ENCODE results near the gene PAM.
"Not testable (repeated sequence)": the region's sequence is repeated elsewhere in the genome, so short reads cannot be mapped to it uniquely, and the experiment has no call there.

Gene PAM

DNA sequence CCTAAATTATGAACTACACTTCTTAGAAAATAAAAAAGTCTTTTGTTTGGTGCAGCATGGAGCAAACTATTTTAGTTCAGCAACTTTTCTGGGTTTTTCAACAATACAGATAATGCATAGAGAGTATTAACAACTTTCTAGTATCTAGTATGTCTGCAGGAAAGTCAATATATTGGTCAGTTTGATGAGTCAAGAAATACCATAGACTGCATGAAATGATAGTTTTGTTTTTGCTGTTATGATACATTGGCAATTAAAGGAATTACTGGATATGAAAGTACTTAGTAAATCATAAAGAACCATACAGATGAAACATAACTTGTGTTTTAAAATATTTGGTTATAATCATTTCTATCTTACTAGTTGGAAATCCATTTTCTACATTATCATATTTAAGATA, 191.3 kb downstream of the PAM start:
- DNase-seq (ENCODE audit: low read depth), result no peak

DNA sequence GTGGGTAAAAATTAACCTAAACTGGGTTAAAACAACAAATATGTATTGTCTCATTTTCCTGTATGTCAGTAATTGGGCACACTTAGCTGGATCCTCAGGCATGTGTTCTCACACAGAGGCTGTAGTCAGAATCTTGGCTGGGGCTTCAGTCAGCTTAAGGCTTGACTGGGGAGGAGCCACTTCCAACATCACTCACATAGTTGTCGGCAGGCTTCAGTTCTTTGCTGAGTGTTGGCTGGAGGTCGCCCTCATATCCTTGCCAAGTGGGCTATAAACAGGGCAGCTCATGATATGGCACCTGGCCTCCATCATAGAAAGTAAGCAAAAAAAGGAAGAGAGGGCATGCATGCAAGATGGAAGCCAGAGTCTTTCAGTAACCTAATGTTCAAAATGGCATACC, 191.9 kb downstream of the PAM start:
- DNase-seq (ENCODE audit: low read depth), result no peak

DNA sequence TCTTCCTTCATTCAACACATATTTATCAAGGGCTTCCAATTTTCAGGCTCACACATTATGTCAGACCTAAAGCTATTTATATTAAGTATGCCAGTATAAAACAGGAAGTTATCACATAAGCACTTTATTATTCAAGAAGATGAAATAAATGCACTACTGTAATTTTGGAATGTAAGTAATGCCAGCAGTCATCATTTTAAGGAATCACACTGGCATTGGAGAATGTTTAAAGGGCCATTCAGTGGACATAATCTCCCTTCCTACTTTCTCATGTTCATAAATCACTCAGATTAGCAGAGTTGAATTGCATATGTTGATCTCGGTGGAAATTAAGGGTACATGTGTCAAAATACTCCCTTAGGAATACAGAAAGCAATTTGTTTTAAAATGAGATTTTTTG, 200.4 kb downstream of the PAM start:
- DNase-seq (ENCODE audit: low read depth), result no peak

DNA sequence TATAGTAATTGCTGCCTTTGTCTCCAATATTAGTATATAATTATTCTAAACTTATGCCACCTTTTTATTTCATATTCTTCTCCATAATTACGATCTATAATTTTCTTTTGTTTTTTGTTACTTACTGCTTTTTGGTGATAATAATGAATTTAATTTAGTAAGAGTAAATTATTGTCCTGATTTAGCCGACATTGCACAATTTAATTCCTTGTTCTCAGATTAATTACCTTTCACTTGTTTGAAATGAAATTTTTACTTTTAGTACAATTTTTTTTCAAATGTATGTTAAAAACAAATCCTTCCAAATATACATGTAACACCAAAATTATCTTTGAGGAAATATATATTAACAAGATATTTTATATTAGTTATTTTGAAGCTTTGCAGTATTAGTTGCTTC, 201.5 kb downstream of the PAM start:
- DNase-seq (ENCODE audit: low read depth), result no peak

DNA sequence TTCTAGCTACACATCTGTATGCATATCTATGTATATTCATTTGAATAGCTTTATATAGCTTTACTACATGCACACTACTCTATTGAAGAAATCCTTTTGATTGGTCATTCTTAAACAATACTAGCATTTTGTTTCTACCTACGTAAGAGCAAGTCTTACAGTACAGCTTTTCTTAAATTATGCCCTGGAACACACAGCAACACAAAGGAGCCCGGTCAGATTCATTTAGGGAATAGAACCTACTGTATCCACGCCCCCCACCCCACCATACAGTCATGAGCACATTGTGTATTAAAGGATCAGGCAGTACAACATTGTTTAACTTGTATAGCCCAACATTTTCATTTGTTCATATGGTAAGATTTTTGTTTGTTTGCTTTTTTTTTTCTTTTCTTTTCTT, 202.0 kb downstream of the PAM start:
- DNase-seq (ENCODE audit: low read depth), result no peak

DNA sequence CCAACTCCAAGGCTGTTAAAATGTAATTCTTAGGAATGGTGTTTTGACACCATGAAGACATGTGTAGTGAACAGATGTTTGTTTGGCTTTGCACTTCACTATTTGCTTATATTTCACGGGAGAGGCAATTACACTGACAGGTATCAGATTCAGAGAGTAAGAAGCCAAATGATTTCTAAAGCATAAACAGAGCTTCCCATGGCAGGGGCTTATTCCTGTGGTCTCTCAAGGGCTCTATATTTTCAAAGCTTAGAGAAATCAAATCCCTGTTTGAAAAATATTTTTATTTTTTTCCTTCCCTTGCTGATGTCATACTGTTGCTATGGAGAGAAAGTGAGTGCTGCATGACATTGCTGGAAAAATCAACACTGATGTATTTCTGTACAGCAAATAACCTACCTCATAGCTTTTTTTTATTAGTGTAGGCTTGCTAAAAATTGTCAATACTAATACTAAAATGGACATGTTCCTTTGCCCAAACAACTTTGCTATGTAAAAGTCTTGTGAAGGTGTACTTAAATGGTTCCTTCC, 203.4 kb downstream of the PAM start:
- DNase-seq (ENCODE audit: low read depth), result no peak

DNA sequence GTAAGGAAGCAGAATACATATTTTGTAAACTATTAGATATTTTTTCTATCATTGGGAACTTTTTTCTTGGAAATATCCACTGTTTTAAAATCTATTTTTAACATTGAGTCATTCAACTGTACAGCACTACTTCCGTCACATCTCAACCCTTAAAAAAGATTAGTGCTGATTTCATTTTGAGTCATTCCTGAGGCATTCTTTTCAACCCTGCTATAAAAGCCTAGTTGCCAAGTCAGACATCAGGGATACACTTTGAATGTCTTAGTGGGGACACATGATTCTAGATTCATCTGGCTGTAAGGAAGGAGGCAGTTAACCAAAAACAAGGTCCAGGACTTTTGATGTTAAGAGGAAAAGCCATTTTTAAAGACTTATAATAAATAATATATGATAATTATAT, 203.9 kb downstream of the PAM start:
- DNase-seq (ENCODE audit: low read depth), result no peak

DNA sequence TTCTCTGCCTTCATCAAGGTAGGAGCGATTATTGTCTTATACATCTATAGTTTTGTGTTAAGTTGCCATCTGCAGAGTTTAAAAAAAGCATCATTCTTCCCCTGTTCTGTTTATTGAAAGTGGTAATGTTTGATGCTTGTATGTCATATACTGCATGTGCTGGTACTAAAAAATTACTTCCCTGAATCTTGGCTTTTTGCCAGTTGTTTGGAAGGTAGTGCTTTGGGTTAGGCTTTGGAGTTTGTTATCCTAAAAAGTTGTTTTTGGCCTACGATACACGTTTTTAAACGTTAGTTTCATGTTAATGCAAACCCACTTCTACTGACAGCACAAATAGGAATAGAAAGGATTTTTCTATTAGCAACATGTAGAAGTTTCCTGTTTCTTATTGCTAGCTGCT, 206.6 kb downstream of the PAM start:
- DNase-seq (ENCODE audit: low read depth), result no peak

DNA sequence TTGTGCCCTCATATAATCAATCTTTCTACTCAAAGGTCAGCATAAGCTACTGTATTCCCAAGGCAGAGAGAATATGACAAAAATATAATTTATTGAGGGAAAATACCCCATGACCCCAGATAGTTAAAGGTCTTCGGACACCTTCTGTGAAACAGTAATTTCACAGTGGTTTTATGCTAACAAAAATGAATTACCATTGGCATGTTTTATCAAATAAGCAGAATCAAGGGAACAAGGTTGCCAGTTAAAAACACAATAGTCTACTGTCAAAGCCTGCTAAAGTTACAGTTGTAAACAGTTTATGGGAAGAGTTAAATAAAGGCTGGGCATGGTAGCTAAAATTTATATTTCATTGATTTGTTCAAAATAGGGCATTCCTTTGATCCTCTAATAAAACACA, 210.5 kb downstream of the PAM start:
- no peak for DNase-seq (ENCODE audit: low read depth)

DNA sequence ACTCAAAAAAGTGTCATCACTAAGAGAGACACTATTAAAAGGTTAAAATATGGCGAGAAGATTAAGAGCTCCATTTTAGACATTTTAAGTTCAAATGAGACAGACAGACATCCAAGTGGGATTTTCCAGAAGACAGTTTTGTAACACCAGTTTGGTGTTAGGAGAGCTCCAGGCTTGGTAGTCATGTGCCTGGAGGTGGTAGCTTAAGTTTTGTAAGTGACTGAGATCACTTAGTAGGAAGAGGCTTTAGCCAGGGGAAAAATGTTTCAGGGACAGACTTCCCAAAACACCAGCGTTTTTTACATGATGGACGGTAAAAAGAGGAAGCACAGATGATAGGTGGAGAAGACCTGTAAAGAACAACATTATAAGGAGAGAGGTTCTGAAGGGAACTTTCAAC, 214.5 kb downstream of the PAM start:
- no peak for DNase-seq (ENCODE audit: low read depth)

DNA sequence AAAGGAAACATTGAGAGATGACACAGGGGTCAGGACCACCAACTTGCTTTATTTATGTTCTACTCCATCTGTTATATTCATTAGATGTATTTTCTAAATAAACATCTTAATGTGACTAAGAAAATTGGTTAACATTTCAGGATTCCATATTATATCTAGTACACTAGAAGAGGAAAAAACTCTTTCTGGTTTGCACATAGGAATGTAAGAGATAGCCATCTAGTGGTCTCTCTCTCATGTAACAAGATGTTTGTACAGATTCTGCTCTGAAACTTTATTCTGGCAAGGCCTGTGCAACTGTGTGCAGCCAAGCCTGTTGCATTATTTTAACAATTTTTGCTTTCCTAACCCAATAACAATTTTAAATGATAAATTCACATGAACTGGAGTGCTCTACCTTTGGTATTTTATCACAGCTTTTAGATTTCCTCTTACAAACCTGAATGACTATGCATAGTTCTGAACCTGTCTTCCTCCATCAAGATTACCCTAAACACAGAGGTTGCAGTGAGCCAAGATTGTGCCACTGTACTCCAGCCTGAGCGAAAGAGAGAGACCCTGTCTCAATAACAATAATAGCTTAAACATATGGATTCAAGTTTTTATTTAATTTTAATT, 216.7 kb downstream of the PAM start:
- DNase-seq (ENCODE audit: low read depth), result no peak

DNA sequence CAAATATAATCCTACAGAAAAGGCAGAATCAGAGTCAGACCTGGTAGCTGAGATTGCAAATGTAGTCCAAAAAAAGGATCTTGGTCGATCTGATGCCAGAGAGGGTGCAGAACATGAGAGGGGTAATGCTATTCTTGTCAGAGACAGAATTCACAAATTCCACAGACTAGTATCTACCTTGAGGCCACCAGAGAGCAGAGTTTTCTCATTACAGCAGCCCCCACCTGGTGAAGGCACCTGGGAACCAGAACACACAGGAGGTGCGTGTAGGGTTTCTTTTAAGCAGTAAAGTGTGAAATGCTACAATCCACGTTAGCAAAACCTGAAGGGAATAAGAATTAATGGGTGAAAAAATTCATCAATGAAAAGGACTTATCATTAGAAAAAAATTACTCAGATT, 219.1 kb downstream of the PAM start:
- DNase-seq (ENCODE audit: low read depth), result no peak

DNA sequence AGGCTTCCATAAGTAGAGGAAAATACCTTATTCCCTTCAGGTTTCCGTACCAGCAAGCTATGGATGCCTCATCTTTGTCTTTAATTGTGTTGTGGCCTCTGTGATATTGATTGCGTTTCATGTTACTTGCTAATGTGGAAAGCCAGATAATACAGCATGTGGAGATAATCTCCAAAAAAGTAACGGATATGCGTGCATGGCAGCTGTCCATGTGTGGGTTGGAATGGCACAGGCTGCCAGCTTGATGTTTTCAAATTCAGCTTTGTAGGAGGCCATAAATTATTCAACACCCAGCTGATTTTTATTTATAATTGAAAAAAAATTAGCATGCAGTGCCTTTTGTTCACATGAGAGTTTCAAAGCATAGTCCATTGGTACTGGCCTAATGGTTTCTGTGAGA, 219.9 kb downstream of the PAM start:
- DNase-seq (ENCODE audit: low read depth), result no peak

DNA sequence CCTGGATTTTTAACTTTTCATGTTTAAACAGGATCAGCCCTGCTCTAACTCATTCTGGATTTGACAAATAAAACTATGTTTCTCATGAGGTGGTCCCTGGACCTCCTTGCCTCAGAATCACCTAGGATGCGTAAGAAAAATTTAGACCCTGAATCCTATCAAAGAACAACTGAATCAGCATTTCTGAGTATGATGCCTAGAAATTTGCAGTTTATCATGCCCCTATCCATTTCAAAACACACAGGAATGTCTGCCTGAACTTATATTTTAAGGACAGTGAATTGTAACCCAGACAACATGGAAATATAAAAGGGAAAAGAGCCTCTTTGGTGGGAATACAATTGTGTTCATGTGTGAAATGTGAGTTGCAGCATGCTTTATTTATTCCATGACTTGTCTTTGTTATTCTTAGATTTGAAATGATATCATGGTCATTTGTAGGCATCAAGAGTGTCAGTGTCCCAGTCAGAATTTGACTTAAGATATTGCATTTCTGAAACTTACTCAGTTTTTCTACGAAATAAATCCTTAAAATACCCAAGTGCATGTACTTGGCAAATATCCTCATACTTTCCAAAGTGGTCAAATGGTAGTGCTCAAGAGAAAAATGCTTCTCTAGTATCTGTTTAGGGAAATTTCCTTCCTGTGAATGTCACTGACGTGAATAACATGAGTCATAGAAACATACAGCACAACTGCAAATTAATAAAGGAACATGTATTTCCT, 220.5 kb downstream of the PAM start:
- DNase-seq (ENCODE audit: low read depth), result no peak

DNA sequence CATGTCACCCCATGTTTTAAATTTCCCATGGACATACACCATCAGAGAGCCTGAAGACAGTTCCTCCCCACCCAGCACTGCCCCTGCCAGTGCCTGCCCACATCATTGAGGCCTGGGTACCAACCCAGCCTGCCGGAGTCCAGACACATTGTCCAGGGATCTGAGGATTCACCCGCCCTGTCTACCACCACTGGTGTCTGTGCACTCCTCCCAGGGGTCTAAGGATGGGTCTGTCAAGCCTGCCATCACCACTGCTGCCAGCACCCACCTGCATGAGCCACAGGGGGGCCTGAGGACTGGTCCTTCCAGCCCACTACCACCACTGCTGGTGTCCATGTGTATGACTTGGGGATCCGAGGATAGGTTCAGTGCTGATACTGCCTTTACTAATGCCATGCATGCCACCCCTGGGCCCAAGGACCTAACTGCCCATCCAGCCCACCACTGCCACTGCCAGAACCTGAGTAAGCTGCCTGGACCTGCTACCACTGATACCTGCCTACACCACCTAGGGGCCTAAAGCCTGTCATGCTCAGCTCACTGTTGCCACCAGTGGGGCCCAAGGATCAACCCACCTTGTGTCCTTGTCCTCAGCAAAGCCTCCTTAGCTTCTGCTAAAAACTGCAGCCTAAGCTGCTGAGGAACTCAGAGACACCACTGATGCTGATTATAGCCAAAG, 227.0 kb downstream of the PAM start:
- no peak for DNase-seq (ENCODE audit: low read depth)

DNA sequence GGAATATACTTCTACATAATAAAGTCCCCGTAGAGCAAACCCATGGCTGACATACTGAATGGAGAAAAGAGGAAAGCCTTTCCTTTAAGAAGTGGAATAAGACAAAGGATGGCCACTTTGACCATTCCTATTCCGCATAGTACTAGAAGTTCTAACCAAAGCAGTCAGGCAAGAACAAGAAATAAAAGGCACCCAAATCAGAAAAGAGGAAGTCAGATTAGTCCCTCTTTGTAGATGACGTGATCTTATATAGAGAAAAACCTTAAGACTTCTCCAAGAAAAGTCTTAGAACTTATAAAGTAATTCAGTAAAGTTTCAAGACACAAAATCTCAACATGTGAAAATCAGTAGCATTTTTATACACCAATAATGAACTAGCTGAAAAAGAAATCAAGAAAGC, 231.0 kb downstream of the PAM start:
- no peak for DNase-seq (ENCODE audit: low read depth)

DNA sequence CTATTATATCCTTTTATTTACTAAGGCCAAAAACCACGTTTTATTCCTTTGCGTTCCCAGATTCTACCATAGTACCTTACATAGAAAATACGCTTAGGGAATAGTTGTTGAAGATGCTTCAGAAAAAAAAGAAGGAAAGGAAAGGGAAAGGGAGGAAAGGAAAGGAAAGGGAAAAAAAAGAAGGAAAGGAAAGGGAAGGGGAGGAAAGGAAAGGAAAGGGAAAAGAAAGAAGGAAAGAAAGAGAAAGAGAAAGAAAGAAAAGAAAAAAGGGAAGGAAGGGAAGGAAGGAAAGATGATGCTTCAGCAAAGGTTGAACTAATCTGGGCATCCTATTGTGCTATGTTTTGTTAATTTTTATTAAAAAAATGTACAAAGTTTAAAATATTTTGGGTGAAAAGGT, 233.4 kb downstream of the PAM start:
- DNase-seq (ENCODE audit: low read depth), result no peak

DNA sequence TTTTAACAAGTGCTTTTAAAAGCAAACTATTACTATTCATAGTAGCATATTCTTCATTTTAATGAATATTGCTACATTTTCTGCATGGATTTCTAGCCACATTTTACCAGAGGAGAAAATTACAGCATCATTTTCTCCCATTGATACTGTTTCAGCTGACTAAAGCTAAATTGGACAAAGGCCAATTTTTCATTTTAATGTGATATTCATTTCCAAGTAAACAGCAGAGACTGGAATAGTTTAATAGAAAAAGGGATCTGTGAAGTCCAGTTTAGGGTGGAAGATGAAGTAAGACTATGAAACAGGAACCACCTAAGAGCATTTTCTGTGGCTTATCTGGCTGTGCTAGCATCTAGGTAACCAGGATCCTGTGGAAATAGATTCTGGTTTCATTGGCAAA, 236.7 kb downstream of the PAM start:
- DNase-seq (ENCODE audit: low read depth), result no peak

DNA sequence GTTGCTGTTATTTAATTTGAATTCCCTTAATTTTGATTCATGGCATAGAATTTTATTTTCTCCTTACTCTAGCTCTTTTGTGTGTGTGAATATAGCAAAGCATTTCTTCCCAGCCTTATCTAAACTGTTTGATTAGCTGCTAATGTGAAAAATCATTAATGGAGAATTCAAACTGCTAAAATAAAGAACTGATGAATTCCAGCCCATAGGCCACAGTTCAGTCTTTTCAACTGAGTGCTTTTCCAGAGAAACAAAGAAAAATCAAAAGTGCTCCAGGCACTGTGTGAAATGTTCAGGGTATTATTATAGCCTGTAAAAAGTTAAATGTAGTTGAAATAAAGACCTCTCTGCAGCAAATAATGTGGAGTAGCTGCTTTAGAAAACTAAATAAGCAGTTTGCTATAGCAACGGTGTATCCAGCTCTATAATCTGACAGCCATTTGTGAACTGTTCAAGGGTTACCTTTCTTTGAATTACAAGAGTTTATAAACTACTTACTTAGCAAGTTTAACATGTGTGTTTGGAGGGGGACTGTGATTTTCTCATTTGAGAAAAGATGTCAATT, 241.0 kb downstream of the PAM start:
- no peak for DNase-seq (ENCODE audit: low read depth)

DNA sequence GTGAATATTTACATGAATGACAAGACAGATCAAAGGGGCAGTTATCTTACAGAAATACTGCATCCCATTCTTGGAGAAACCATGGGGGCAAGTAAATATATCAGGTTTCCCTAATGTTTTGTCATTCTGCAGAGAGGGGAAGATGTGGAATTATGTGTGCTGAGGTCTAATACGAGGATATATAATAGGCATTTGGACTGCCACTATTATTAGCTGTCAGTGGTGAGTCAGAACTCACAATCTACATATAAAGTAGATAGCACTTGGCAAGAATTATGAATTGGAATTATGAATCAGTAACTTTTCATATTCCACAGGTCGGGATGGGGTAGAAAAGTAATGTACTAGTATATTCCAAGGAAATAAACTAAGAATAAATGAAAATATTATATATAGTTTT, 243.1 kb downstream of the PAM start:
- no peak for DNase-seq (ENCODE audit: low read depth)

DNA sequence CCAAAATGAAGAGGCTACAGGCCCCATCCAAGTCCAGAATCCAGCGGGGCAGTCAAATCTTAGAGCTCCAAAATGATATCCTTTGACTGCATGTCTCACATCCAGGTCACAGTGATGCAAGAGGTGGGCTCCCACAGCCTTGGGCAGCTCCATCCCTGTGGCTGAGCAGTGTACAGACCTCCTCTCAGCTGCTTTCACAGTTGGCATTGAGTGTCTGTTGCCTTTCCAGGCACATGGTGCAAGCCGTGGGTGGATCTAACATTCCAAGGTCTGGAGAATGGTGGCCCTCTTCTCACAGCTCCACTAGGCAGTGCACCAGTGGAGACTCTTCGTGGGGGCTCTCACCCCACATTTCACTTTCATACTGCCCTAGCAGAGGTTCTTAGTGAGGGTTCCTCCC, 244.1 kb downstream of the PAM start:
- DNase-seq (ENCODE audit: low read depth), result no peak

DNA sequence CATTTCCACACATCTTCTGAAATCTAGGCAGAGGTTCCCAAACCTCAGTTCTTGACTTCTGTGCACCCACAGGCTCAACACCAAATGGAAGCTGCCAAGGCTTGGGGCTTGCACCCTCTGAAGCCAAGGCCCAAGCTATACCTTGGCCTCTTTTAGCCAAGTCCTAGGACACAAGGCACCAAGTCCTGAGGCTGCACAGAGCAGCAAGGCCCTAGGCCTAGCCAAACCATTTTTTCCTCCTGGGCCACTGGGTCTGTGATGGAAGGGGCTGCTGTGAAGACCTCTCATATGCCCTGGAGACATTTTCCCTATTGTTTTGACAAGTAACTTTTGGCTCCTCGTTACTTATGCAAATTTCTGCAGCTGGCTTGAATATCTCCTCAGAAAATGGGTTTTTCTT, 244.5 kb downstream of the PAM start:
- not testable (repeated sequence) for DNase-seq (ENCODE audit: low read depth)

DNA sequence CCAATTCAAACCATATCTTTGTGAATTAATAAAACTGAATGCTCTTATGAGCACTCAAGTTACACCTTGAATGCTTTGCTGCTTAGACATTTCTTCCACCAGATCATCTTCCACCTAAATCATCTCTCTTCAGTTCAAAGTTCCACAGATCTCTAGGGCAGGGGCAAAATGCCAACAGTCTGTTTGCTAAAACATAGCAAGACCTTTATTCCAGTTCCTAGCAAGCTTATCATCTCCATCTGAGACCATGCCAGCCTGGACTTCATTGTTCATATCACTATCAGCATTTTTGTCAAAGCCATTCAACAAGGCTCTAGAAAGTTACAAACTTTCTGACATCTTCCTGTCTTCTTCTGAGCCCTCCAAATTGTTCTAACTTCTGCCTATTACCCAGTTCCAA, 245.0 kb downstream of the PAM start:
- DNase-seq (ENCODE audit: low read depth), result no peak

All from stimulated activated CD8-positive, alpha-beta memory T cell treated with anti-CD3 and anti-CD28 coated beads, Interleukin-12 subunit alpha, Interleukin-12 subunit beta, amount 100 ng/mL, for 1 hour (primary cell).